Stimulated activated CD8-positive, alpha-beta memory T cell treated with anti-CD3 and anti-CD28 coated beads, Interleukin-15, amount 100 ng/mL, for 24 hours (primary cell): ENCODE results near the gene RIN1.
A peak's percentile ranks its signal among the peaks of the same experiment; 100 is the strongest.

Experiments used
- DNase-seq: peaks from one replicate; pipeline ENCODE4 v3.0.0-alpha.2; 2020; ENCODE audit warnings: low read depth

RIN1 gene

DNA sequence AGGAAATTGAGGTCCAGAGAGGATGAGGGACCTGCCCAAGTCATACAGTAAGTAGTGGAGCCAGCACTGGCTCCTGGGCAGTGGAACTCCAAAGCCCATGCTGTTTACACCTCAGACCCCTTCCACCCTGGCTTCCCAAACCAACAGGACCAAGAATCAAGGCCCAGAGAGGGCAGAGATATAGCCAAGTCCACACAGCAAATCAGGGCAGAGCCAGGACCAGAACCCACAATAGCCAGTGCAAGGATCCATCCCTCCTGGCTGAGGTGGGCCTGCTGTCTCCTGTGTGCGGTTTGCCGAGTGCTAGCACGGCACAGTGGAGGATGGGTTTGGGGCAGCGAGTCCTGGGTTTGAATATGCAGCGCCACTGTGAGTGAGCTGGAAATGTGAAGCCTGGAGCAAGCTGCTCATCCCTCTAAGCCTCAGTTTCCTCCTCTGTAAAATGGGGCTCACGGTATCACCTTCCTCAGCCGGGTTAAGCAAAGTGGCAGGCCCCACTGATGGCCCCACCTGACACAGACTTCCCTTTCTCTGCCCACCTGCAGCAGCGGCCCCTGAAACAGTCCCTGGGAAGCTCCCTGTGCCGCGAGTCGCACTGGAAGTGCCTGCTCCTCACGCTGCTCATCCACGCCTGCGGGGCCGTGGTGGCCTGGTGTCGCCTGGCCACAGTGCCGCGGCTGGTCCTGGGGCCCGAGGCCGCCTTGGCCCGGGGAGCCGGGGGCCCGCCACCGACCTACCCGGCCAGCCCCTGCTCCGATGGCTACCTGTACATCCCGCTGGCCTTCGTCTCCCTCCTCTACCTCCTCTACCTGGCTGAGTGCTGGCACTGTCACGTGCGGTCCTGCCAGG lies 42.2 kb downstream of the RIN1 start:
- no peak for DNase-seq

DNA sequence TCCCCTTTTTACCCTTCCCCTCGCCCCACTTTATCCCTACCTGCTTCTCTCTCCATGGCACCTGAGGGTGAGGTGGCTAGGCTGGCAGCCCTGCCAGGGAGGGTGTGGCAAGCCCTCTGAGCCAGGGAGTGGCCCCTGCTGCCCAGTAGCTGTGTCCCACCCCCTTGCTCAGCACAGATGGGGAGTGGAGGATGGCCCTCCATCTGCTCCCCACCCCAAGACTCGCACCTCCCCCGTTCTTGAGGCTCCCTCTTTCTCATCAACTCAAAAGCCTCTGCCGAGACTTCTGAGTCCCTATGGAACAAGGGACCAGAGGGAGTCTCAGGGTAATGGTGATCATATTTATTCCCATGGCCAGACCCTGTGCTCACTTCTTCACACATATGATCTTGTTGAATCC lies 42.9 kb downstream of the RIN1 start:
- no peak for DNase-seq

DNA sequence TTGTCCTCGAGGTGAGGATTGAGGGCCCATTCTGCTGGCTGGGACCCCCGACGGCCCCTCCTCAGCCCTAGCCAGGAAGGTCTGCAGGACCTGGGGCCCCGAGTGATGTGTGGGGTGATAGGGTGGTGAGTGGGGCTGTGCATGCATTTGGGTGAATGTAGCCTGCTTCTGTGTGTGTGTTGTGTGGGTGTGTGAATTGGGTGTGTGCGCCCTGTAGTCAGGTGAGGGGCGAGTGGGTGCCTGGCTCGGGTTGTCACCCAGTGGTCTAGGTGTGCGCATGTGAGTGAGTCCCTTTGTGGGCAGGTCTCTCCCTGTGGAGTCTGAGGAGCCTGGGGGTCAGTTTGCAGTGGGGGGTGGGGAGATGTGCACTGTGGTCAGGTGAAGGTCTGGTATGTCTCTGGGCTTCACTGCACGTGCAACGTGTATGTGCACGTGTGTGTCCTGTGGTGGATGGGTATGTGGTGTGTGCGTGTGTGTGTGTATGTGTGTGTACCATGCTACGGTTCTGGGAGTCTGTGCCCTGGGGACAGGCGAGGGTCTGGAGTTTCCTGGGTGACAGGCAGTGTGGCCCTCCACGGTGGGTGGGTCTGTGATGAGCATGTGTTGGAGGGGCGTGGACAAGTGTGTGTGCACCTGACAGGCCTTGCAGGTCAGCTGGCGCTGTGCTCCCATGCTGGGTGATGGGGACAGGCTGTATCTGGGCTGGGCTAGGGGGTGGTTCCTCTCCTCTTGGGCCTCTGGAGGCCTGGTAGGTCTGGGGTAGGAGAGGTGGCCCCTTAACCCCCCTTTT lies 43.5 kb downstream of the RIN1 start:
- no peak for DNase-seq

DNA sequence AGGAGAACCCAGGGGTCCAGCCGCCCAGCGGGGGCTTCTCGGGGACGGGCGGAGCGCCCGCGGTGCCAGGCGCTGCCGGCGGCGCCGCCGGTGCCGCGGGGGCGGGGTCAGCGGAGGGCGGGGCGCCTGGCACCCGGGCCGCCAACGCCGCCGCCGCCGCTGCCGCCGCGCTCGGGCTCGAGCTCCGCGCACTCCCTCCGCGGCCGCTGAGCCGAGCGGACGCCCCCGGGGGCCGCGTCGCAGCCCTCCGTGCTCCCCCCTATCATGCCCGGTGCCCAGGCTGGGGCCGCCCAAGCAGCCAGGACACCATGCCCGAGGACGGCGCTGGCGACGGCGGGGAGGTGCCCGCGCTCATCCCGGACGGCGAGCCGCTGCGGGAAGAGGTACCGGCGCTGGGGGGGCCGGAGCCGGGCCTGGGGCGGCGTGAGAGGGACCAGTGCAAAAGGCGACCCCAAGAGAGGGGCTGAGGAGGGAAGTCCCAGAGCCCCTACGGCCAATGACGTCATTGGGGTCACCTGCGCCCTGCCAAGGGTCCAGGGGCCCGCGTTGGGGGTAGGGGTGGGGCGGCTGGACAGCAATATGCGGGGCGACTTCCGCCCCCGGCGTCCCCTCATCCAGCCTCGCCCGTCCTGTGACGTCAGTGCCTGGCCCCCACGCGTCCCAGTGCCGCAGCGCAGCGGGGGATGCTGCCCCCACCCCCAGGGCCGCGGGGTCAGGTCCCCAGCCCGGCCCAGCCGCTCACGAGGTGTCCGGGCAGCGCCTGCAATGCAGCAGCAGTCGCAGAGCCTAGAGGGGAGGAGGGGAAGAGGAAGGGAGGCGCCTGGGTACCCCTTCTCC lies 44.3 kb downstream of the RIN1 start, which contains the start of gene TMEM151A:
Gene TMEM151A, plus strand, starts transcription at position 189 of the 837 bp plus-strand sequence. Its CDS starts 120 bp downstream, at position 309.
- DNase-seq = no peak

DNA sequence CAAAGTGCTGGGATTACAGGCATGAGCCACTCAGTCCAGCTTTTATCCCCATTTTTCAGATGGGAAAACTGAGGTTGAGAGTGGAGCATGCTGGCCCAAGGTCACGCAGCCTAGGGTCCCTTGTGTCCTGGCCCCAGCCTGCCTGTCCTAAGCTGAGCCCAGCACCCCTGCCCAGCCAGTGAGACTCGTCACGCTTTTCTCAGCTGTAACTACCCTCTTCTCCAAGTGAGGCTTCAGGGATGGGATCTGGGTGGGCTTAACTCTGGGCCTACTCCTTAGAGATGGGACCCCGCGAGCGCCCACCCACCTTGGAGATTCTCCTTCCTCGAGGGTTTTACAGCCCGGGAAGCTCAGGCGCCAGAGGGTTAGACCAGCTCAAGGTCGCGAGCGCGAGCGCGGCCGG lies 44.9 kb downstream of the RIN1 start:
- DNase-seq = no peak

DNA sequence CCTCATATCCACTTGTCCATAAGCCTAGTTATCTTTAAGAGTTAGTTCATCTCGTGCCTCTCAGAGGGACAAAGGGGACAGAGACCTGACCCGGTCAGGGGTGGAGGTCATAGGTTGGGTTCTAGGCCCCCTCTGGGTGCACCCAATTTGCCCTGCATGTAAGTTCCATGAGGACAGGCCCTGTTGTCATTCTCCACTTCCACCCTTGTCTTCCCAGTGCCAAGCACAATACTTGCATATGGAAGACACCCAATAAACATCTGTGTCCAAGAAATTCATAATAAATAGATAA lies 46.0 kb downstream of the RIN1 start:
- DNase-seq = no peak

DNA sequence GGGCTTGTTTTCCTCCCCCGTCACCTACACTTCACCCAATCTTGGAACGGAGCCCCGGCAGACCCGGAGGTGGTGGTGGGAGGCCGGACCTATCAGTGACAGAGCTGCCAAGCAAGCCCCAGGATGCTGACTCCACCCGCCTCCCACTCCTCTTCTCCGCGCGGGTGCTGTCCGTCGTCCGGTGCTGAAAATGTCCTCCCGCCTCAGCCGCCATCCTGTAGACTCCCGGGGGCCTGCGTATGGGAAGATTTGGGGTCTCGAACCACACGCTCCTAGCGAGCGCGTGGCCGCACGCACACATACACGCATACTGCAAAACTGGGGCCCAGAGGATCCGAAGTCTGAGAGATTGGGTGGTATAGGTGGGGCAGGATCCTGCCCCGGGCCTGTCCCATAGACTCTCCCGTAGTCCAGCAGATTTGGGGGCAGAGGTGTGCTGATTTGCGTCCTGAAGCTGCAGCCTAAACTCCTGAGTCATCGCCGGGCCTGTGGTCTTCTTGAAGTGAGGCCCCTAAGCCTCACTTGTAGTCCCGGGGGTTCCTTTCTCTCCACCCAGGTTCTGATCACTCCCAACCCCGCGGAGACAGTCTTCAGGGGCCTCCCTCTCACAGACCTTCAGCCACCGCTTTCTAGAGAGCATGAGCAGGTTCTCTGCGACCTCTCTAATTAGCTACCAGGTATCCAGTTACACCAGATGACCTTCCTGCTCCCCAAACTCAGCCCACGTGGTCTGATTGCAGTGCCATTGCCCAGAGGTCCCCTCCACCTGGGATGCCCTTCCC lies 46.5 kb downstream of the RIN1 start:
- DNase-seq = peak; percentile 59

DNA sequence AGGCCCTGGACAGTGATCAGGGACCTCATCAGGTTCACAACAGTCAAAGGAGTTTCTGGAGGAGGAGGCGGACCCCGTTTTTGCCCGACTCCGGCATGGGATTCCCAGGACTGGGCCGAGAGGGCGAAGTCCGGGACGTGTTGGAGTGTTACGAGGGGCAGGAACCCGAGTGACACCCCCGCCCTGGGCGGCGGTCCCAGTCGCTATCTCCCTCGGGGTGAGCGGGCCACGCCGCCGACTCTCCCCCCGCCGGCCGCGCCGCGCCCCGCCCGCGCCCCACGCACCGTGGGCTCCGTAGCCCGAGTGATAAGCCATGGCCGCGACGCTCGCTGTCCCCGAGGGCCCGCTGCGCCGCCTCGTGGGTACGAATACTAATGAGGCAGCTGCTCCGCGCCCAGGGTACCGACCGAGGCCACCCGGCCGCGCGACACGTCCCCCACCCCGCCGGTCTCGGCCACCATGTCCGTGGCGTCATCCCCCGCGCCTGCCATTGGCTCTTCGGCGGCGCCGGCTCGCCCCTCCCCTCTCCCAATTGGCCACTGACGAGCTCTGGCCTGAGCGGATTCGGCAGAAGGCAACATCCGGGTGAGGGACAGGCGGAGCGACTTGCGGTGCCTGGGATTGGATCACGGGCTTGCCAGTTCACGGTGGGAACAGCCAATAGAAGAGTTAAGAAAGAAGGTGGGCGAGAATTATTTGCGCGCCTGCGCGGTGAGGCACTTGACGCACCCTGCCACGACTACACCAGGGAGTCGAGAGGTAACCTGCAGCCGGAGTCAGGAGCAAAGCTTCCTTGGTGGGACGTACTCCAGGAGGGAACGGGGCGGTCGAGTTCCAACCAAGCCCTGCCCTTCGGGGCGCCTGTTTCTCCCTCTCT lies 47.3 kb downstream of the RIN1 start, which contains the start of gene YIF1A:
Gene YIF1A, minus strand, starts transcription at position 473 of the 877 bp plus-strand sequence. Its CDS starts 158 bp downstream, at position 315.
- peak; percentile 86 for DNase-seq

DNA sequence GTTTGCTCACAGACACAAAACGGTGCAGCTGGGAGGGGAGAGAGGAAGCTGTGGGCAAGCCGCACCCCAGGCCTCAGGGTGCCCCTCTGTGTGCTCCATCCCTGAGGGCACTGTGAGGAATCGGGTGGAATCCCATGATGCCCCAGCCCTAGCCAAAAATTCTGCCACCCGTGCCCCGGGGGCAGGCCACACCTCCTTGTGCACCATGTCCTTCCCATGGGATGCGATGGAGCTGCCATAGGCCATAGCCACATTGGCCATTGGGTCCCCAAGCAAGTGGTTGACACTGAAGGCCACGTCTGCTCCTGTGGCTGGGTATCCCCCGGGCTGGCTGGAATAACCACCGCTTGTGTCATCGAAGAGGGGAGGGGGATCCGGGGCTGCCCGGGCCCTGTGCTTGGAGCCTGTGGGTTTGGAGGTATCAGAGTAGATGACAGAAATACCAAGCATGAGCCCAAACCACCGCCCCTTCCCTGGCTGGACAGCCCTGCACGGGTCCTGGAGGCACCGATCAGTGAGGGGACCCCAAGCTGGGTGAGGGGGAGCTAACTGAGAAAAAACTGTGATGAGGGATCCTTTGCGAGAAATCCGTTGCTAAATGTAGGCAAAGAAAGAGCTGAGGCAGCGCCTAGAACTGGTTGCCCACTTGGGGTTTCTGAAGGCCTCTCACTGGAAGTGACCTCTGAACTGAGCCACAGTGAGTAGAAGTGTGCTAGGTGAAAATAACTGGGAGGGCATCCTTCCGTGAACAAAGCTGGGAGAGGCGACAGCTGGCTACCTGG lies 48.2 kb downstream of the RIN1 start:
- DNase-seq = no peak

DNA sequence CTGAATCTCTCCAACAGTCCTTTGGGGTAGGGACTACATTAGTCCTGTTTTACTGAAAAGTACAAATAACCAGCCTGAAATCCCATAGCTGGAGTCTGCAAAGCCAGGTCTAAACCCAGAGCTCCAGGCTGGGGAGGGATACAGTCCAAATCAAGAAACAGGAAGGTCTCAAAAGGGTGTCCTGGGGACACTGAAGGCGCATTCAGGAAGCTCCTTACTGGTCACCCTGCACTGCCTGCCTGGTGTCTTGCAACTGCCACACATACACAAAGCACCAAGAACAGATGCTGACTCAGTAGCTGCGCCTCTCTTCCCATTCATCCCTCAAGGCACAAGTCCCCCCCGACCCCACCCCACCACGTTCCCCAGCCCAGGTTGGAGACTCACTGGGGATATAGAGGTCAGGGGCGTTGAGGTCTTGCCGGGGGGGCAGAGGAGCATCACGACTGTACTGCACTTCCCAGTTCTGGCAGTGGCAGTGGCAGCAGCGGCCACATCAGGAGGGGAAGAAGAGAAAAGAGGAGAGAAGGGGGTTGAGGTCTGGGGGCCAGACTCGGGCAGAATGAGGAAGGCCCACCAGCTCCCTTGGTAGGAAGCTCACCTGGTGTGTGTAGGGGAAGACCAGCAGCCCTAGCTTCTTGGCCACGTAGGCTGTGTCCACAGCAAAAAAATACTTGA lies 48.9 kb downstream of the RIN1 start:
- DNase-seq = no peak

DNA sequence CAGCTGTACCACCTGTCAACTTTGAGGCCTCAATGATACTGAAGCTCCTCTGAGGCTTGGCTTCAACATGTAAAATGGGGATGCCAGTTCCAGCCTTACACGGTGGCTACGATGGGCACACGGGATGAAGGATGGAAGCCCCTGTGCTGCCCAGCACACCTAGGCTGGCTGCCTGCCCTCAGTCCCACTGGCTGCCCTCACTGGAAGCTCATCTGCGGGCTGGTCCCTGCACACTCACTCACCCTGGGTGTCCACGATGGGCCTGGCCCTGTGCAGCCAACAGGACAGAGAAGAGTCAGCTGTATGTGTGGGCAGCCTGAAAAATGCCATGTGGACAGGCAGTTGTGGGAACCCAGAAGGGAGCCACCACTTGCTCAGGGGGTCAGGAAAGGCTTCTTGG lies 49.5 kb downstream of the RIN1 start:
- no peak for DNase-seq

DNA sequence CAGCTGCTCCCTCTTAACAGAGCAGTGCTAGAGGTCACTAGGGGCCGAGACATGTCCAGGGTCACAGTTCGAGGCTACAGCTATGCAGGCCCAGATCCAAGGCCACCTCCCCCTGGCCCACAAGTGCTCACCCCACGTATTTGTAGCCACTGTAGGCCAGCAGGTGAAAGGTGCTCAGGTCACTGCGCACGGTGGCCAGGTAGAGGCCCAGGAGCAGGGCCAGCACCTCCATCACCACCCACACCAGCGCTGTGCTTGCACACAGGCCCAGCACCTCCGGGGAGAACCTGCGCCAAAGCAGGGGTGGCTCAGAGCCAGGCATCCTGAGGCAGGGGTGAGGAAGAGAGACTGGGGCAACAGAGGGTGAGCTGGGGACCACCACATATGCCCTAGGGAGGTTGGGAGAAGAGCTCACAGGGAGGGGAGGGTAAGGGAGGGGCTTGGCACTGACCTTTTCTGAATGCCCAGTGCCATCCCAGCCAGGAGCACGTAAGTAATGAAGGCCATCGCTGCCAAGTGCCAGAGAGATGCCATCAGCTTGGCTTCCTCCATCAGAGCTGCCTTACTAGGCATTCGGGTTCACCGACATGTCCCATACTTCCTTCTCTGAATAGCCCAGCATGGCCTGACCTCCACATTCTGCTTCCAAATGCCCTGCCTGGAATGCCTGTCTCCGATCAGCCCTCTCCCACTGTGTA lies 50.8 kb downstream of the RIN1 start:
- no peak for DNase-seq

DNA sequence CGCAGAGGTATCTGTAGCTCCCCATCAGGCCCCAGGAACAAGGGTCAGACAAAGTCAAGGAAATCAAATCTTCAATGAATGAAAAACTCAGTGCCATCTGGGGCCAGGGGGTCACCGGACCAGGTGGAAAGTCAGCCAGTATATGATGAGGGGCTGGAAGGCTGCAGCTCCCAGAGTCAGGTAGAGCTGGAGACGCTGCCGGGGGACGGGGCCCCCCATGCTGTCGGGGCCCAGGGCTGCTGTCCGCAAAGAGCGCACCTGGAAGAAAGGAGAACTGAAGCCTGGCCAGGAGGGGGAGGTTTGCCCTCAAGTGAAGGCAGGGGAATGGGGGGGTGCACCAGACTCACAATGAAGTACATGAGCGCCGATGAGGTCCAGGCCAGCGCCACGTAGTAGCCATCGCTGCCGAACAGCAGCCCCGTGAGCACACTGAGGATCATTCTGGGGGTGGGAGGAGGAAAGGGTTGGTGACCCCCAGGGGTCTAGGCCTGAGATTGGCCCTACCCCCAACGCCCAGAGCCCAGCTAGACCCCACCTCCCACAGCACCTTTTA lies 51.6 kb downstream of the RIN1 start:
- DNase-seq = no peak

DNA sequence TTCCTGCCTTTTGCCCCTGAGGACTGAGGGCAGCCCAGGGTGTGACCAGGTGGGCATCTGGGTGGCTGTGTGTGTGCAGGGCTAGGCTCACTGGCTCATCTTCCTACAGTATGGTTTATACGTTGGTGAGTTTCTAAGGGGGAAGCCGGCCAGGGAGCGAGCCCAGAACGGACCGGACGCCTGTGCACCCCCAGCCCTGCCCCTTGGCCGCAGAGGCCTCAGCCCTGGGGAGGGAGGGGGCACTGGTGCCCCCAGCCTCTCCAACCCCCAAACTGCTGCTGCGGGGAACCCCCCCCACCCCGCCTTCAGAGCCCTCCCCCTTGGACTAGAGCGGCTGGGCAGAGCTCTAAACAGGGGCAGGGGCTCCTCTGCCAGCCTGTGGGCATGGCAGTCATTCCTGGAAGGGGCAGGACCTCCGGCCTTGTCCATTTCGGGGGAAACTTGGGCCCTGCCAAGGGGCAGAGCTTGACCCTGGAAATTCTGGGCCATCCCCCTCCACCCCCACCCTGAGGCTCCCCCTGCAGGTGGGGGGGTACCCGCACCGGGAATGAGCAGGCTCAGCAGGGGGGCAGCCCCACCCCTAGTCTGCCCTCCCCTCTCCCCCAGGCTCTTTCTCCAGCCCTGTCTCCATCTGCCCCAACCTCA lies 52.7 kb downstream of the RIN1 start:
- DNase-seq = no peak

DNA sequence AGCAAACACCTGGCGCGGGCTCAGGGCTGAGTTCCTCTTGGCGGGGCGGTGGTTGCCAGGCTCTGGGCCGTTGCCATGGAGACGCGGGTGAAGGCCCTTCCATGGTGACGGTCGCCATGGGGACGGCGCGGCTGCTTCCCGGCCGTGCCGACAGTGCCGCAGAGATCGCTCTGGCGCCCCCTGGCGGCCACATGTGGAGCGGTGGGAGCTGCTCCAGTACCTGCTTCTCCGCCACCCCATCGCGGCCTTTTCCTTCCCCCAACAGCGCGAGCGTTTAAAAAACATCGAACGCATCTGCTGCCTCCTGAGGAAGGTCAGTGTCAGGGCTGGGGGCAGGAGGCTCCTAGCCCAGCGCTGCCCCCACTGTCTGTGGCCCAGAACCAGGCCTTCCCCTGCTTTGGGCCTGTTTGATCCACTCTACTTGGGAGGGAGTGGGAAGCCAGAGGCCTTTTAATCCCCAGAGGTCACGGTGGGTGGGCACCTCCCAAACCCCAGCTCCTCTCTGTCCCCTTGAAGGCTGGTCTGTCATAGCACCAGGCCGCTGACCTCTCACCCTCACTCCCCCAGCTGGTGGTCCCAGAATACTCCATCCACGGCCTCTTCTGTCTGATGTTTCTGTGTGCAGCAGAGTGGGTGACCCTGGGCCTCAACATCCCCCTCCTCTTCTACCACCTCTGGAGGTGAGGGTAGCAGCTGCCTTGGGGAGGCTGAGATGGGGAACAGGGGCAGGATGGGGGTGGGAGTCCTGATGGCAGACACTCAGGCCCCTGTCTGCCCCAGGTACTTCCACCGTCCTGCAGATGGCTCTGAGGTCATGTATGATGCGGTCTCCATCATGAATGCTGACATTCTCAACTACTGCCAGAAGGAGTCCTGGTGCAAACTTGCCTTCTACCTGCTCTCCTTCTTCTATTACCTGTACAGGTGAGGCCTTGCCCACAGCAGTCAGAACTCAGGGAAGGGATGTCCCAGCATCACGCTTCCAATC lies 53.5 kb downstream of the RIN1 start:
- DNase-seq = peak; percentile 100
